ENCODE data around the gene TTC5.
A peak's percentile ranks its signal among the peaks of the same experiment; 100 is the strongest.

- TF ChIP-seq CTCF (tag by site-specific recombination; IDR thresholded peaks at IDR 0.05) (0 out of 2 replicates have a peak, but pooled peaks have one; percentile 3), TCF7L2 (IDR thresholded peaks at IDR 0.05; ENCODE audit: borderline replicate concordance, low read depth, low read length) (no peak), ZNF549 (tag by site-specific recombination; IDR thresholded peaks at IDR 0.05) (no peak), ZNF747 (tag by site-specific recombination; IDR thresholded peaks at IDR 0.05) (no peak), KLF16 (tag by site-specific recombination; IDR thresholded peaks at IDR 0.05) (no peak), ZNF140 (tag by site-specific recombination; IDR thresholded peaks at IDR 0.05) (no peak), ZNF626 (tag by site-specific recombination; IDR thresholded peaks at IDR 0.05) (no peak), ZNF707 (tag by site-specific recombination; IDR thresholded peaks at IDR 0.05) (no peak), MYNN (tag by site-specific recombination; IDR thresholded peaks at IDR 0.05; ENCODE audit: borderline replicate concordance) (no peak), ZNF184 (tag by site-specific recombination; IDR thresholded peaks at IDR 0.05) (no peak)
- TF ChIP-seq, protein P1, sequence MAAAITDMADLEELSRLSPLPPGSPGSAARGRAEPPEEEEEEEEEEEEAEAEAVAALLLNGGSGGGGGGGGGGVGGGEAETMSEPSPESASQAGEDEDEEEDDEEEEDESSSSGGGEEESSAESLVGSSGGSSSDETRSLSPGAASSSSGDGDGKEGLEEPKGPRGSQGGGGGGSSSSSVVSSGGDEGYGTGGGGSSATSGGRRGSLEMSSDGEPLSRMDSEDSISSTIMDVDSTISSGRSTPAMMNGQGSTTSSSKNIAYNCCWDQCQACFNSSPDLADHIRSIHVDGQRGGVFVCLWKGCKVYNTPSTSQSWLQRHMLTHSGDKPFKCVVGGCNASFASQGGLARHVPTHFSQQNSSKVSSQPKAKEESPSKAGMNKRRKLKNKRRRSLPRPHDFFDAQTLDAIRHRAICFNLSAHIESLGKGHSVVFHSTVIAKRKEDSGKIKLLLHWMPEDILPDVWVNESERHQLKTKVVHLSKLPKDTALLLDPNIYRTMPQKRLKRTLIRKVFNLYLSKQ (tag by site-specific recombination; IDR thresholded peaks at IDR 0.05; ENCODE audit: borderline replicate concordance), result no peak
- TF ChIP-seq, protein P2, sequence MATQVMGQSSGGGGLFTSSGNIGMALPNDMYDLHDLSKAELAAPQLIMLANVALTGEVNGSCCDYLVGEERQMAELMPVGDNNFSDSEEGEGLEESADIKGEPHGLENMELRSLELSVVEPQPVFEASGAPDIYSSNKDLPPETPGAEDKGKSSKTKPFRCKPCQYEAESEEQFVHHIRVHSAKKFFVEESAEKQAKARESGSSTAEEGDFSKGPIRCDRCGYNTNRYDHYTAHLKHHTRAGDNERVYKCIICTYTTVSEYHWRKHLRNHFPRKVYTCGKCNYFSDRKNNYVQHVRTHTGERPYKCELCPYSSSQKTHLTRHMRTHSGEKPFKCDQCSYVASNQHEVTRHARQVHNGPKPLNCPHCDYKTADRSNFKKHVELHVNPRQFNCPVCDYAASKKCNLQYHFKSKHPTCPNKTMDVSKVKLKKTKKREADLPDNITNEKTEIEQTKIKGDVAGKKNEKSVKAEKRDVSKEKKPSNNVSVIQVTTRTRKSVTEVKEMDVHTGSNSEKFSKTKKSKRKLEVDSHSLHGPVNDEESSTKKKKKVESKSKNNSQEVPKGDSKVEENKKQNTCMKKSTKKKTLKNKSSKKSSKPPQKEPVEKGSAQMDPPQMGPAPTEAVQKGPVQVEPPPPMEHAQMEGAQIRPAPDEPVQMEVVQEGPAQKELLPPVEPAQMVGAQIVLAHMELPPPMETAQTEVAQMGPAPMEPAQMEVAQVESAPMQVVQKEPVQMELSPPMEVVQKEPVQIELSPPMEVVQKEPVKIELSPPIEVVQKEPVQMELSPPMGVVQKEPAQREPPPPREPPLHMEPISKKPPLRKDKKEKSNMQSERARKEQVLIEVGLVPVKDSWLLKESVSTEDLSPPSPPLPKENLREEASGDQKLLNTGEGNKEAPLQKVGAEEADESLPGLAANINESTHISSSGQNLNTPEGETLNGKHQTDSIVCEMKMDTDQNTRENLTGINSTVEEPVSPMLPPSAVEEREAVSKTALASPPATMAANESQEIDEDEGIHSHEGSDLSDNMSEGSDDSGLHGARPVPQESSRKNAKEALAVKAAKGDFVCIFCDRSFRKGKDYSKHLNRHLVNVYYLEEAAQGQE (tag by site-specific recombination; IDR thresholded peaks at IDR 0.05), result no peak
Measured at GRCh38 chr14:20343862-20344220, 38.1 kb upstream of the TTC5 start.
